Stimulated activated CD8-positive, alpha-beta memory T cell treated with anti-CD3 and anti-CD28 coated beads, Interleukin-15, amount 100 ng/mL, for 4 hours (primary cell): ENCODE results near the gene VPS4A.

Experiments
- DNase-seq, 2 donors: peaks; one replicate each; pipeline ENCODE4 v3.0.0-alpha.2; 2020; ENCODE audit warnings: low read depth in 2 of 2

VPS4A gene

DNA sequence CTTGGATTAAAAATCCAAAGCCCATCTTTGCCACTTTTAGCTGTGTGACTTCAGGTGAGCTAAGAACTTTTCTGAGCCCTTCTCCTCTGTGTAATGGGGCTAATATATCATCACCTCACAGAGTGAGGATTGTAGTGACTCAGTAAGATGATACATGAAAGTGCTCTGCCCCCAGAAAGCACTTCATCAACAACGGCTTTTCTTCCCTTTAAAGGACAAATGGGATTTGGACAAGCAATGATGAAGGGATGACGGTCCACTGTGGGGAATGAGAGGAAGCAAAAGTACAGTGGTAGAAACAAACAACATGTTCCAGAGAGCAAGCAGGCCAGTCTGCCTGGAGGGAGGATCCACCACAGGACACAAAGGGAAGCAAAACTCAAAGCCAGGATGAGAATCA, 54.8 kb downstream of the VPS4A start:
- no peak for DNase-seq

DNA sequence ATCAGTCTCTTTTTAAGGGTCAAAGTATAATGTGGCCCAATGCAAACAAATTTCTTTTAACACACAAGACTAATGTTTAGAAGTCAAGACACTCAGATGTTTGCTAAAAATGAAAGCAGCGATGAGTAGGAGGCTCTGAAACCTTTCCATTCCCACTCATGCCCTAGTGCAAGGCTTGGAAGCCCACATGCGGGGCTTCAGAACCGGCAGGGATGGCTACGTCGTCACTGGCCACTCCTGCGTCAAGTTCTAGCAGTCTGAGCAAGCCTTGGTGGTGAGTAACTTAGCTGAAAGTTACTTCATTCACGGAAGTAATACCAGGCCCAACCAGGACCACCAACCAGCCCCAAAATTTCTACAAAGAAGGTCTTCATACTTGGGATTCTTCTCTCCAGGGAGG, 55.3 kb downstream of the VPS4A start:
- DNase-seq: no peak

DNA sequence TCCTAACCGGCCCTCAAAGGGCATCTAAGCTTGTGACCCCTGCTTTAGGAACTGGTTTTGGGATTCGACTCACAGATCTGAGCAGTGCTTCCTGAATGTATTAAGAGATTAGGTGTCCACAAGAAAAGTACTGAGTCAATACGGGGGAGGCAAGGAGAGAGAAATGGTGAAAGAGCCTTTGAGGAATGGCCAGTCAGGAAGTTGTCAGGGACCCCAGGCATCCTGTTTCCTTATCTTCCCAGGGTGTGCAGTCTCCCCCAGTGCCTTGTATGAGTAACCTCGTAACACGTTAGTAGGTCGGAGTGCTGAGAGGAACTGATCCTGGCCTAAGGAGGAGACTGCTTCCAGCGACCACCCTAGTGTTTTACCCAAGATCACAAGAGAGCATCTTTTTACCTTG, 56.8 kb downstream of the VPS4A start:
- no peak for DNase-seq

DNA sequence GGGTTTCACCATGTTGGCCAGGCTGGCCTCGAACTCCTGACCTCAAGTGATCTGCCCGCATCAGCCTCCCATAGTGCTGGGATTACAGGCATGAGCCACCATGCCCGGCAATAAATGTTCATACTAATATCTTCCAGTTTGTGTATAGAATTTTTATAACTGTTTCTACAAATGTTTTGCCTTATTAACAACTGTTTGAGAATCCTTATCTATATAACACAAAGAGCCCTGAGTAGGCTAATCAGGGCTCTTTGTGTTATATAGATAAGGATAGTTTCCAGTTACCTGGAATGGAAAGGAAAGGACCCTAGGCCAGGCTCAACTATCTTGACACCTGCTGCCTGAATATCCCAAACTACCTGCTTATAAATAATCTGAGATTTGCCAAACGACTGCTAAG, 57.7 kb downstream of the VPS4A start:
- no peak for DNase-seq

DNA sequence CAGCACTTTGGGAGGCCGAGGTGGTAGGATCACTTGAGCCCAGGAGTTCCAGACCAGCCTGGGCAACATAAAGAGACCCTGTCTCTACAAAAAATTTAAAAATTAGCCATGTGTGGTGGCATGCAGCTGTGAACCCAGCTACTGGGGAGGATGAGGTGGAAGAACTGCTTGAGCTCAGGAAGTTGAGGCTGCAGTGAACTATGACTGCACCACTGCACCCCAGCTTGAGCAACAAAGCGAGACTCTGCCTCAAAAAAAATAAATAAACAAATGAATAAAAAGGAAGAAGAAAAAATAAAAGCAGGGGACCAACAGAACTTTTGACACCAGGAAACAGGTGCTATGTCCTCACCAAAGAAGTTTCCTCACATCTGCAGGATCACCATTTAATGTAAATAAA, 60.4 kb downstream of the VPS4A start:
- DNase-seq: no peak

DNA sequence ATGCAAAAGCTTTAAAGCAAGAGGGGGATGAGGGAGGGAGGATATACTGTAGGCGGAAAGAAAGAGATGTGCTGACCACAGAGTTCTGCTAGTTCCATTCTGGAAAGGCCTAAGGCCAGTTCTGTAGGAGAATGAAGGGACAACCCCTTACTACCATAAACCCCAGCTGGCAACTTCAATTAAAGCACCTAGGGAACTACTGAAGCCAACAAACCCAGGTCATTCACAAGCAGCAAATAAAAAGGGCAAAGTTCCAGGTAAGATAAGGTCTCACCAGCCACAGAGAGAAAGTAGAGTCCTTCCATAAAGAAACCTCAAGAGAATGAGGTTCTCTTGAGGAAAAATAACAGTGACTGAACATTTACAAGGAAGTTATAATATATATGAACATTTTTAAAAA, 61.9 kb downstream of the VPS4A start:
- DNase-seq: no peak
